ENCODE data around the gene SWAP70.
A peak's percentile ranks its signal among the peaks of the same experiment; 100 is the strongest.
"Not testable (repeated sequence)": the region's sequence is repeated elsewhere in the genome, so short reads cannot be mapped to it uniquely, and the experiment has no call there.

SWAP70 gene

DNA sequence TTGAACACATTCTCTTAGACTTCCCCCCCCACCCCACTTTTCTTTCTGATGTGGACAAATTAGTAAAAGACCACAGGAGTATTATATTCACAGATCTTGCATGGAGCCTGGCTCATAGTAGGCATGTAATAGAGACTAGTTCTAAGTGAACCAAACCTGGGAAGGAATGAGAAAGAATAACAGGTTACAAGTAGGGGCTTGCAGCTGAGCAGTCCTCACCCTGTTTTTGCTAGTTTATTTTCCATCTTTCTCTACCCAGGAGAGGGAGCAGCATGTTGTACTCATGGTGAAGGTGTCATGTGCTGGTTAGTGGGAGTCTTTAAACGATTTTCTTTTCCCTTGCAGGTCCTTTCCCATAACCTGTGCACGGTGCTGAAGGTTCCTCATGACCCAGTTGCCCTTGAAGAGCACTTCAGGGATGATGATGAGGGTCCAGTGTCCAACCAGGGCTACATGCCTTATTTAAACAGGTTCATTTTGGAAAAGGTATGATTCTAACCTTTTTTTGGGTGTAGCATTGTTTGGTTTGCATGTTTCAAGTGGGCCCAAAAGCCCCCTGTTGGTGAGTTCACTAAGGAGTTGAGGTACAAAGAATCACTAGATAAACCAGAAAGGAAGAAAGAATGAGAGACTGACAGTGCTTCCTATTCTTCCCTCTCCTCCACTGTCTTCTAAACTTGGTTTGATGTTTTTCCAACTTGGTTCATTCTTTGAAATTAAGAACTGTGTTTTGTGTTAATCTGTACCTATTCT is 30.1 kb downstream of the SWAP70 start:
- DNase-seq = no peak

DNA sequence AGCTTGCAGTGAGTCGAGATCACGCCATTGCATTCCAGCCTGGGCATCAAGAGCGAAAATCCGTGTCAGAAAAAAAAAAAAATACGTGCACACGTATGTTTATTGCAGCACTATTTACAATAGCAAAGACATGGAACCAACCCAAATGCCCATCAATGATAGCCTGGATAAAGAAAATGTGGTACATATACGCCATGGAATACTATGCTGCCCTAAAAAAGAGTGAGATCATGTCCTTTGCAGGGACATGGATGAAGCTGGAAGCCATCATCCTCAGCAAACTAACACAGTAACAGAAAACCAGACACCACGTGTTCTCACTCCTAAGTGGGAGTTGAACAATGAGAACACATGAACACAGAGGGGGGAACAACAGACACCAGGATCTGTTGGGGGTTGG is 31.4 kb downstream of the SWAP70 start:
- not testable (repeated sequence) for DNase-seq

DNA sequence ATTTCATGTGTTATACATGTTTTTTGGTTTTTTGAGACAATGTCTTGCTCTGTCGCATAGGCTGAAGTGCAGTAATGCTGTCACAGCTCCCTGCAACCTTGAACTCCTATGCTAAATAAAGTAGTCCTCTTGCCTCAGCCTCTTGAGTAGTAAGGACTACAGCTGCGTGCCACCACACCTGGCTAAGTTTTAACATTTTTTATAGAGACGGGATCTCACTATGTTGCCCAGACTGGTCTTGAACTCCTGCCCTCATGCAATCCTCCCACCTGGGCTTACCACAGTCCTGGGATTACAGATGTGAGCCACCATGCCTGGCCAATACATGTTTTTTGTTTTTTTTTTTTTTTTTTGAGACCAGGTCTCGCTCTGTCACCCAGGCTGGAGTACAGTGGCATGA is 33.9 kb downstream of the SWAP70 start:
- DNase-seq = no peak

DNA sequence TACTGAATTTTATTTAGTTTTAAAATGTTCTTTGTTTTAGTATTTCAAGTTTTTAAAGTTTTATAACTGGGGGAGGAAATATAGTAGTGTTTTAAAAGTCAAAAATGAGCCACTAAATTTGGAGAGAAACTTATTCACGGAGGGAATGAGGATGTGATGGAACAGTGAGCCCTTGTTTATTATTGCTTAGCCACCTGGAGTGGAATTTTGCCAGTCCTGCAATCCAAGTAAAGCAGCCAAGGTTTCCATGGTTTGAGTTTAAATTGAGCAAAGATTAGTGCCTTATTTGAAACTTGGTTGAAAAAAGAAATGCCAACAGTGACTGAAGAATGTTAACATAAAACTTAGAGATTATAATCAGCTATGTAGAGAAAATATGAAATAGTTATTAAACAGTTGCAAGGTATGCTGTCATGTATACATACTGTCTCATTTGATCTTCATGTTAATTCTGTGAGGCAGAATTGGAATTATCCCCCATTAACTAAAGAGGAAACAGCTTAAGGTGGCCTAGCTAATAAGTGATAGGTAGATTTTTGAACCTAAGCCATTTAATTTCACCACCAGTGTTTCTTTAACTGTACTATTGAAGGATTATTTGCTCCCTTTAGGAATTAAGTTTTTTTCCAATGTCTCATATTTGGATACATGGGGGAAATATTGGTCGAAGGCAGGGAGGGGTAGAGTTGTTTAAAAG is 36.4 kb downstream of the SWAP70 start:
- DNase-seq = no peak

DNA sequence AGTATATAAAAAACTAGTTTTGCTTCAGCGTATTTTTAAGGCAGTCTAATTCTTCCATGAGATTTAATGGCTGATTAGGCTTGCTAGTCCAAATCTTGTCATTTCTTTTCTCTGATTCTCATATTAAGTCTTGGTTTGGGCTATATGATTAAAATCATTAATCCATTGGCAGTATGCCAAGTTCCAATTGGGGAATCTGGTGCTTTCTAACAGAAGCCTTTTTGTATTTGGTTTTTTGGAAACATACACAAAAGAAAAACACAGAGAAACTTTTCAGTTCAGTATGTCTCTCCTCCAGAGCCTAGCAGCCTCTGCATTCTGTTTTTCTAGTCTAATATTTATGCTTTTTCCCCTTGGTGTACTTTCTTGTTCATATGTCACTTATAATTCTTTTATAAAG is 37.9 kb downstream of the SWAP70 start:
- DNase-seq = no peak

DNA sequence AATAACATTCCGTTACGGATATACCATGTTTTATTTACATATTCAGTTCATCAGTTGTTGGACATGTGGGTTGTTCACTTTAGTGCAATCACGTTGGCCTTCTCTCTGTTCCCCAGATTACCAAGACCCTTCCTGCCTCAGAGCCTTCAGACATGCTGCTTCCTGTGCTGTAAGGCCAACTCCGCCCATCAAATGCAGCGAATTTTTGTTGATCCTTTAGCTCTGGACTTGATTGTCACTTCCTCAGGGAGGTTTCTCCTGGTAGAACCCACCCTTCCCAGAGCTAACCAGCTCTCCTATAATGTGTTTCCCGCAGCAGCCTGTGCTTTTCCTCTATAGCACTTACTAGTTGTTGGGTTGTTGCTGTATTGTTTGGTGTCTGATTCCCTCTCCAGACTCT is 39.4 kb downstream of the SWAP70 start:
- no peak for DNase-seq

DNA sequence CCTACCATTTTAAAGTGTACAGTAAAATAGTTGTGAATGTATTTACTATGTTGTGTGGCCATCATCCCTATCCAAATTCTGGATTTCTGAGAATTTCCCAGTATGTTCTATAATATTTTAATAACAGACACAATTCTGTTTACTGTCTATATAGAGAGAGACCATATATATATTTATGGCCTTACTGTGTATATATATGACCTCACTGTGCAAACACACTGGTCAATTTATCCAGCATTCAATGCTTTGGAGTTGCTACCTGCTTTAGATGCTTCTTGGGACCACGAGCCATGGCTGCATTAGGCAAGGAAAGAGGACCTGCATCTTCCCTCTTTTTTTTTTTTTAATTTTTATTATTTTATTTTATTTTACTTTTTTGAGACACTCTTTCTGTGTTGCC is 40.2 kb downstream of the SWAP70 start:
- no peak for DNase-seq

DNA sequence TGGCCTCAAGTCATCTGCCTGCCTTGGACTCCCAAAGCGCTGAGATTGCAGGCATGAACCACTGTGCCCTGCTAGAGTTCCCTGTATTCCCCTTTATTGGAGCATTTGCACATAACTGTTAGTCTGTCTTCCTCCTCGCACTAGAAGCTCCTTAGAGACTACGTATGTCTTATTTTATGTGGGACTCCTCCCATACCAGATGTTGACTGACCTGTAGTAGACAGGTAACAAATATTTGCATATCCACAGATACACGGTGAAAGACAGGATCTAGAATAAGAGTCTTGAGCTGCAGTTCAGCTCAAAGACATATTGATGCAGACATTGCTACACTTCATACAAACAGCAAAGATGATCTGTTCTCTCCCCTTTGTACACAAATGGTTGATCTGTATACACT is 40.7 kb downstream of the SWAP70 start:
- DNase-seq = no peak

DNA sequence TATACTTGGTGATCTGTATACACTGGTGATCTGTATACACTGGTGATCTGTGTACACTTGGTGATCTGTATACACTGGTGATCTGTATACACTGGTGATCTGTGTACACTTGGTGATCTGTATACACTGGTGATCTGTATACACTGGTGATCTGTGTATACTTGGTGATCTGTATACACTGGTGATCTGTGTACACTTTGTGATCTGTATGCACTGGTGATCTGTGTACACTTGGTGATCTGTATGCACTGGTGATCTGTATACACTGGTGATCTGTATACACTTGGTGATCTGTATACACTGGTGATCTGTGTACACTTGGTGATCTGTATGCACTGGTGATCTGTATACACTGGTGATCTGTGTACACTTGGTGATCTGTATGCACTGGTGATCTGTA is 41.5 kb downstream of the SWAP70 start:
- not testable (repeated sequence) for DNase-seq

DNA sequence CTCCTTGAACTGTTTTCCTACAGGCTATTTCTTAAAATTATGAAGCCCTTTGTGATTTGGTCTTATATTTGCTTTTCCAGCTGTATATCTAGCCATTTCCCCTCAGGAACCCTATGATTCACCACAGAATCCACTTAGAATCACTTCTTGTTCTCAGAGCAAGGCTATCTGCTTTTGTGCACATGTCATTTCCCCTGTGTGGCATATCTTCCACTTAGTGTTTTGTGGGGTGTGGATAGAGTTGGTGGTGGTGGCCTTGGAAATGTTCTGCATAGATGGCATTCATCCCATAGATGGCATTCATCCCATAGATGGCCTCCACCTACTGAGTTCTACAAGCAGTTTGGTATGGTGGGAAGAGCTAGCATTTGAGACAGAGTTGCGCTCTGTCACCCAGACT is 44.7 kb downstream of the SWAP70 start:
- peak; percentile 14 for DNase-seq

DNA sequence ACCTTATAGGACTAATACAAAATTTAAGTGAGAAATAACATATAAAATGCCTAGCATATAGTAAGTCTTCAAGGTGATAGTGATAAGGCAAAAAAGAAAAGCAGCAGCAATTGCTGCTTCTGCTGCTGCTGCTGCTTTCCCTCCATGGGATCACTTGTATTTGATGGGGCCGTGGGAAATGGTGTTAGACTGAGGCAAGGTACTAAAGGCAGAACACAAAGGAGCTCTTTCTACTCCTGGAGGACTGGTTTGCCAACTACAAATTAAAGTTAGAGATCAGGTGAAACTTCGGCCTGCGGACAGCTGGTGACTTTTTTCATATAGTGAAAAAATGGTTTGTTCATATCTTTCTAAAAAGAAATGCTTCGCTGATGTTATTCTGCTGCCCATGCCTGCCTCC is 46.3 kb downstream of the SWAP70 start:
- no peak for DNase-seq

DNA sequence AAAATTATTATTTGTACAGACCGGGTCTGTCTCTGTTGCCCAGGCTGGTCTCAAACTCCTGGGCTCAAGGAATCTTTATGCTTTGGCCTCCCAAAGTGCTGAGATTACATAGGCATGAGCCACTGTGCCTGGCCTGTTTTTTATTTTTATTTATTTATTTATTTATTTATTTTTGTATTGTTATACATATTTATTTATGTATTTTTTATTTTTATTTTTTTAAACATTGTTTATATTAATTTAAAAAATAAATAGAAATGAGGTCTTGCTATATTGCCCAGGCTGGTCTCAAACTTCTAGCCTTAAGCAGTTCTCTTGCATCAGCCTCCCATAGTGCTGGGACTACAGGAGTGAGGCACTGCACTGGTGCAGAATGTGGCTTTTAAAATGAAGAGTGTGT is 47.0 kb downstream of the SWAP70 start:
- no peak for DNase-seq

DNA sequence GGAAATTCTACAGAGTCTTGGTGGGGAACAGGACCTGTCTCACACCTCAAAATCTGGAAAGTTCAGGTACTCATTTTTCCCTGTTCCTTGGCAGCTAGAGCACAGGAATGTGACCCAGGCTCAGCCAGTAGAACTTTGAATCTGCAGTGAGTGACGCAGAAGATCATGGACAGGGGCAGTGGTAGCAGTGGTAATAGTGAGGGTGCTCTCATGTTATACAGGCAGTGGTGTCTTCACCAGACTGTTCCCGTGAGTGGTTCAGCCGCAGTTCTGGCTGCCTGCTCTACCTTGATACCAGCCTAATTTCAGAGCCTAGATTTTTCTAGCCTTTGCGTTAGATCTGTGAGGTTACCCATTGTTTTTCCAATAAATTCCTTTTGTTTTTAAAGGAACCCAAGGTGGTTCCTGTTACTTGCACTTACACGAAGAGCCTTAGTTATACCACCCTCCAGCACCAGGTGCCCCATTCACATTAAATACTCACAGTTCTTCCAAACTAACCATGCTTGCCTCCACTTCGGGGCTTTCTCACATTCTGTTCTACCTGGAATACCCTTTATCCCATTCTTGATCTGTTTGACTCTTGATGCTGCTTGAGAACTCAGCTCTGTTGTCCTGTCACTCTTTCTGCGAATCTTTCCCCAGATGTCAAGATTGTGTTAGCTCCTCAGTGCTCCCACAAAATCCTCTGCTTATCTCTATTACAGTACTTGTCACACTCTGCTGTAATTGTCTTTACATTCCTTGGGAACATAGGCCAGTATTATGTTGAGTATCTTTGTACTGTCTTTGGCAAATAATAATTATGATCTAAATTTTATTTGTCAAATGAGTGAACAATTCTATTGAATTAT is 47.8 kb downstream of the SWAP70 start:
- no peak for DNase-seq

DNA sequence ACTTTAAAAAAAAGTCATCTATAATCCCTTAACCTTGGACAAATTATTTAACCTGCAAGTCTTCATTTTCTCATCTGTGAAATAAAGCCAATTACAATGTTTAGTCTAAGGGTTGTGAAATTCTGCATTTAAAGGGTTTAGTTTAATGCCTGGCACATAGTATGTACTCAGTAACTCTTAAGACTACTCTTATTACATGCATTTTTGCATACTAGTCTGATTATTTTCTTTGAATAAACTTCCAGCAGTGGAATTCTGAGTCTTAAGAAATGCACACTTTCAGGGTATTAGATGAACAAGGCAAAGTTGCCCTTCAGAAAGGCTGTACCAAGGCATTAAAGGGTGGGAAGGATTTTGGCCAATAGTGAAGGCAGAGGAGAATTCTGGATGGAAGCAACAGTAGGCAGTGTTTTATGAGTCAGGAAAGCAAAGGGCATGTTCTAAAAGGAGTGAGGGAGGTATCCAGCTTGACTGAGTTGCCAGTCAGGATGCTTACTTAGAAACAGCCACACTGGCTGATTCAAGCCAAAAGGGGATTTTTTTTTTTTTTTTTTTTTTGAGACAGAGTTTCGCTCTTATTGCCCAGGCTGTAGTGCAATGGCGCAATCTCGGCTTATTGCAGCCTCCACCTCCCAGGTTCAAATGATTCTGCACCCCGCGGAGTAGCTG is 50.5 kb downstream of the SWAP70 start:
- no peak for DNase-seq

DNA sequence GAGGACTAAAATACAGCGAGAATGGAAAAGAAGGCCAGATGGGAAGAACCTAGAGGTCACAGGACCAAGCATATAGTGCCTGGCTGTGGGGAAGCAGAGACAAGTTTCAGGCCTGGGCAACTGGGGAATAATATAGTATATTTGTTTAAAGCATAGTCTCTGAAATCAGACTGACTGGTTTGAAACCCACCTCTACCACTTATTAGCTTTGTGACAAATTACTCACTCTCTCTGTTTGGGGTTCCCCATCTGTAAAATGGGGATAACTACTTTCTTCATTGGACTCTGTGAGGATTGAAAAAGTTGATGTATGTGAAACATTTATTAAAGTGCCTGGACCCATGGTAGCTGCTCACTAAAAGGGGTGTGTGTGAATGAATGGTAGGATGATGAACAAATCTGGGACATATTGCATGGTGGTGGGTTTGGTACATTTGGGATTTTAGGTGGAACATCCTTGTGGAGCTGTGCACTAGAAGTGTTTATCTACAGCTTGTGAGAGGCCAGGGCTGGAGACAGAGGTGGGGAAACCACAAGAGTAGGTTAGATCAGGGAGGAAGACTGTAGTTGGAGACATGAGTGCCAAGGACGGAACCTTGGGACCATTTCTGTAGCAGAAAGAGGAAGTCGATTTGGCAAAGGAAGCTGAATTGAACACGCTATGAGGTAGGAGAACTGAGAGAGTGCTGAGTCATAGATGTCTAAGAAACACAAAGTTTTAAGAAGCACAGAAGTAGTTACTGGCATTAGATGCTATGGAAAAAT is 52.6 kb downstream of the SWAP70 start:
- DNase-seq = peak; percentile 47

DNA sequence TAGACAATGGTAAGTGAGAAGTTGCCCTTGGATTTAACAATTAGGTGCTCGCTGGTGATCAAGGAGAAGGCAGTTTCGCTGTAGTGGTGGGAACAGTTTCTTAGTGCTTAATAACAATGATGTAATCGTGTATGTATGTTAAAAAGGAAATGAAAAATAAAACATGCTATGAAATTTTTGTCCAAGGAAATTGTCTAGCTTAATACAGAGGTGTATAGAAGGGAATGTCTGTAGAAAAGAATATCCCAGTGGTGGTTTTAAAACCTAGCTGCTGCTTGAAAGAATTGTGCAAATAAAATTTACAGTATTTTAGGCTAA is 53.1 kb downstream of the SWAP70 start:
- DNase-seq = no peak

DNA sequence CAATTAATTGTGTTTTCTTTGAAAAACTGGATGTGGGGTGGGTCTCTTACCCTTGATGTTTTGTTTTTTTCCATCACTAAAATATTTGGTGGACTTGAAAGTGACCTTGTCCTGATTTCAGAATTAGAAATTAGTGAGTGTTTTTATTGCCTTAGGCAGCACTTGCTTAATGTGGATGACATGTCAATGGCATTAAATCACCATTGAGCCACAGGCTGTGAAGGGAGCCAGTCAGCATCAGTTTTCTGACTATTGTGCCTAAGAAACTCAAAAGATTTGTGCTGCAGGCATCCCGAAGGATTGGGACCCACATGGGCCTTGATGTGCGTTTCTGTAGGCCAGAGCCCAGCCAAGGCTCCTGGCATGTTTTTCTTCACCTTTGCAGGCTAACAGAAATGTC is 53.8 kb downstream of the SWAP70 start:
- no peak for DNase-seq

DNA sequence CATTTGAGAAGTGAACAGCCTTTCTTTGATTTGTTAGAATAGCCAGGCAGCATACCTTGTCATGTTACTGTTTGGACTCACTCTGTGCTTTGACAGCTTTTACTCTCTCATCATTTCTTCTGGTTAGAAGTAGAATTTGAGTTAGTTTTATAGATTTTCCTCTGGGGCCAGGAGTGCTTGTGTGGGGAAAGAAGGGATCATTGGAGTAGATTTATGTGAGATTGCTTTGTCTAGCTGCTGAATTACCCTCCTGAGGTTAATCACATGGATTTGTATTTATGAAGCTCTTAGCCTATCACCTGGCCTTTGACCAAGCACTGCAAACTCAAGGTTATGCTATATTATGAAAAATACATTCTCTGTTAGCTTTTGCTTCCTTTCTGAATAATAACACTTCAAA is 54.3 kb downstream of the SWAP70 start:
- DNase-seq = no peak

DNA sequence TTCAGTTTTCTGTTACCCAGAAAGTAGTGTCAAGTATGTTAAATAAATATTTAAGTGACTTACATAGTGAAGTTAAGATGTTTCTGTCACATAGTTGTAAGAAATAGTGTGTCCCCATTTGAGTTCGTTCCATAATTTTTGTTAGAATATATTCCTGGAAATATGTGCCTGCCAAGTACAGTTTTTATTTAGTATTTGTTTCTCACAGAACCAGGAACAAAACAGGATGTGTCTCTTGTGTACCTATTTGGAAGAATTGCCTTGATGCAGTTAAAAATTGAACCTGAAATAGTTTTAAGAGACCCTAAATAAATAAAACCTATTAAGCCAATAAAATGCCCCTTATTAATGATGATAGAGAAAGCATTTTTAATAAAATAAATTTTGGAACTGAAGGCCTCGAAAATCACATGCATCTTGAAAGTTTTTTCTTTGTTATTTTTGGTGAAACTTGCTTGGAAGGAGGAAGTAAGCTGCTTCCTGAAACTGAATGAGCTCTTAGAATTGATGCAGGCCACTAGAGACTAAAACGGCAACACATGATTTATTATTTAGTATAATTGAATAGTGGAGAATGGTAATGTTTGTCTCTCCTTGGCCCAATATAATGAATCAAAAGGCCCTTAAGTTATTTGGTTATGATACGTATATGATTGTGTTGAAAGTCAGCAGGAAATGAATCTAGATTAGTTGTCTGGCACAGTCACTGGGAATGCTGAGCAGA is 55.9 kb downstream of the SWAP70 start:
- no peak for DNase-seq

DNA sequence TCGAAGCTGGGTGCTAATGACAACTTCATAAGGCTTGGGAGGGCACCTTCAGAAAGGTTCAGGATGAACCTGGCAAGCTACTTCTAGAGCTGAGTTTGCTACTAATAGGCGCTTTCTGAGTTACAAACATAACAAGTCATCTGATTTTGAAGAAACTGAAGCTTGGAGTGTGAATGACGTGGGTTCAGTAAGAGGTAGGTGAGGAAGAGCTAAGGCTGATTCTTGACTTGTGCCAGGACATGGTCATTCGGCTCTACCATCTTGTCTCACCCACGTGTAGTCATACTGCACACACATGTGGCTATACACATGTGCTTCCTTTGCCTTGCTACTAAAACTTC is 56.4 kb downstream of the SWAP70 start:
- DNase-seq = no peak

DNA sequence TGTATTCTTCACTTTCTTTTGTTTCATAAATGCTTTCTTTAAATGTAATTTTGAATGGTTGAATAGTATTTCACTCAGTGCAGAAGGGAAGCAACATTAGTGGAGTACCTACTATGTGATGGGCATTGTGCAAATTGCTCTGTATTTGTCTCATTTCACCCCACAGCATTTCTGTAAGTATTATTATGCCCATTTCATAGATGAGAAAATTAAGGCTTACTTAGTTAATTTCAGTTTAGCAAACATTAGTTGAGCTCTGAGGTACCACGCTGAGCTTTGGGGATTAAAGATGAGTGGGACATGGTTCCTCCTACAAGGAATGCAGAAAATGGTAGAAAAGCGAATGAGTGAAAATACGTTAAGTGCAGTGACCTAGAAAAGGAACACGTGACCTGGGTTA is 58.1 kb downstream of the SWAP70 start:
- no peak for DNase-seq

DNA sequence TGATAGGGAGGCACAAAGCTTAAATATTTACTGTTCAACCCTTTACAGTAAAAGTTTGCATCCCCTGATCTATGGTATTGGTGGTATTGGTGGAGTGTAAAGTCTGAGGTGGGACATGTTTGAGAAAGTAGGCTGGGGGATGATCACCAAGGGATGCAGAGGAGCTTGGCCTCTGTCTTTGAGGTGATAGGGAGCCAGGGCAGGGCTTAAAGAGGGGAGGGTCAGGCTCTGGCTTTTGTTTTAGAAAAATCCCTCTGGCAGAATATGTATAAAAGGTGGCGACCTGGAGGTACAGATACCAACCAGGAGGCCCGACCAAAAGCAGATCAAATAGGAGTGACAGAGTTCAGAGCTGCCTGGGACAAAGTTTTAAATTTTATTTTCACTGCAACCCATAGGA is 59.0 kb downstream of the SWAP70 start:
- no peak for DNase-seq
